Ovary (tissue), 9 donors: ENCODE results near the gene NRXN3. TPM values are rescaled to one million over a fixed set of nuclear protein-coding genes. Genes with fewer than 3 reads are reported as not detected.

Experiments
- DNase-seq, 5 donors: peaks; one replicate each; pipeline ENCODE4 v3.0.0-alpha.2; 2019 to 2020
- H3K27ac ChIP-seq, 2 donors: fragments of 200-600 bp; one replicate each; pipeline versions ENCODE4 v1.5.1 to v1.8.0; 2019 to 2022
- H3K27me3 ChIP-seq: fragments of 200-600 bp; one replicate; pipeline ENCODE4 v1.8.0; 2022
- H3K36me3 ChIP-seq: fragments of 200-600 bp; sonication (generic); one replicate; pipeline ENCODE4 v1.5.1; 2019
- H3K4me1 ChIP-seq: one replicate; pipeline ENCODE4 v1.8.1; 2013; ENCODE audit warnings: mild to moderate bottlenecking, moderate library complexity; ENCODE audit not compliant: insufficient read depth
- H3K4me3 ChIP-seq: fragments of 200-600 bp; sonication (generic); one replicate; pipeline ENCODE4 v1.5.1; 2017
- H3K9me3 ChIP-seq, 2 donors: fragments of 200-600 bp in 1 of 2; sonication (generic) in 1 of 2; one replicate each; pipeline versions ENCODE4 v1.5.1 to v1.8.1; 2013 to 2019; ENCODE audit warnings: mild to moderate bottlenecking in 1 of 2, moderate library complexity in 1 of 2
- EP300 ChIP-seq: sonication (generic); formaldehyde crosslinking; IDR thresholded peaks from one replicate; pipeline ENCODE4 v1.6.1; 2017; ENCODE audit warnings: antibody characterized with exemption
- POLR2A ChIP-seq: fragments of 450-650 bp; IDR thresholded peaks from one replicate; pipeline ENCODE4 v1.6.1; 2017; ENCODE audit warnings: antibody characterized with exemption, mild to moderate bottlenecking, moderate library complexity
- WGBS, 3 donors: extraction: QIAGEN DNeasy Blood & Tissue Kit in 1 of 3; methylation state at CpG; one replicate each; pipeline versions ENCODE4 v1.1.5 to v1.1.7; 2013 to 2017; 5-methylcytosine and 5-hydroxymethylcytosine counted together
- intact Hi-C, 4 donors: fragments of 100-400 bp; cut with DNase I; formaldehyde crosslinking; loops; one replicate each; pipeline versions ENCODE4 v1.11.0 to v1.15.1; 2022 to 2023
- polyA plus RNA-seq, 2 donors: library from polyadenylated mRNA; stranded (reverse); fragments of 200-250 nt in 1 of 2; fragments of 350-450 nt in 1 of 2; fragmentation: Illumina TruSeq in 1 of 2; extraction: RNeasy Lipid Tissue Mini Kit (QIAGEN cat#74804) in 1 of 2; gene quantifications; one replicate each; pipeline ENCODE4 v1.2.3, GENCODE V29; 2013 to 2014
- total RNA-seq, 7 donors: library from RNA; depleted of rRNA in 2 of 7; stranded (reverse); fragments of >200 nt in 2 of 7; fragmentation: NEBNext Ultra II Directional in 3 of 7; extraction: Animal tissue kit (Norgen Biotek cat#: 25700) in 3 of 7; gene quantifications; one replicate each; pipeline versions ENCODE4 v1.1.0 to v1.2.4, GENCODE V29; 2016 to 2023
- TF ChIP-seq, protein P1 (sequence below), 3 donors: fragments of 450-650 bp in 2 of 3; fragments of 200-600 bp in 1 of 3; IDR thresholded peaks; one replicate each; pipeline versions ENCODE4 v1.5.1 to v1.8.0; 2016 to 2022; ENCODE audit warnings: antibody characterized with exemption in 3 of 3, mild to moderate bottlenecking in 1 of 3
- donor health status: DM: no; HTN: no; CAD: no; lungs with moderate emphysema.
- donor health status: DM: no; HTN: no; CAD: no.
- donor health status: Bipolar disorder and iron deficiency.
- donor health status: DM: yes; HTN: yes; CAD: no.
- donor health status: DM: no; HTN: no; CAD: no.
- donor health status: DM: yes; HTN: yes; CAD: no.

The NRXN3 gene
- total and polyA plus RNA-seq, 9 donors, result 0.28 to 6.2 (median 0.82) TPM

- no peak overlapping the region for H3K4me3 ChIP-seq
- no peak overlapping the region for H3K27ac ChIP-seq
- H3K9me3 ChIP-seq, result no peaks in the 10 kb centered on the region
- TF ChIP-seq POLR2A, result no peak
- 66 to 87% (median 83%) methylated on average over 3 of the region's 3 CpGs for WGBS, 3 donors
- H3K36me3 ChIP-seq, result no peaks in the 10 kb centered on the region
- H3K4me1 ChIP-seq, result no peaks in the 10 kb centered on the region
- DNase-seq, result no peak
- intact Hi-C loops, result no loop called here
- H3K27me3 ChIP-seq, result no peaks in the 10 kb centered on the region
Observed at GRCh38 chr14:79144896-79145295, 974.7 kb downstream of the NRXN3 start.

DNA sequence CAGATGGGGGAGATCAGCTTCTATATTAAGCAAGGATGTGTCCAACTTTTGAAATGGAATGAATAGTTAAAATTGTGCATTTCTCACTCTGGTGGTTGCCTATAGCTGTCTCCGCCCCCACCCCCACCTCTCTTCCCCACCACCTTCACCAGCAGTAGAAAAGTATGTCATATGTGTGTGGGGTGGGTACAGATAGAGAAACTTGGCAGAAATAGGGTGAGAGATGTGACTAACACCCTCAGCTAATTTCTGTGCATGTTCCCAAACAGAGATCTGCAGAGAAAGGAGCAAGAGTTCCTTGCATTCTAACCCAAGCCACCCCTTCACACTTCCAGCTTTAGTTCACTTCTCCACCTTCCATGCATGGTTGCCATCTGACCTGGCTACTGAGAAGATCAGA is 980.1 kb downstream of the NRXN3 start:
- Histone ChIP-seq H3K9me3 (no peaks in the 10 kb centered on the region), H3K27ac (no peak overlapping the region), H3K27me3 (no peaks in the 10 kb centered on the region), H3K4me3 (no peak overlapping the region), H3K4me1 (no peaks in the 10 kb centered on the region), H3K36me3 (no peaks in the 10 kb centered on the region)
- TF ChIP-seq EP300, result no peak
- no peak for TF ChIP-seq POLR2A
- TF ChIP-seq, protein P1, sequence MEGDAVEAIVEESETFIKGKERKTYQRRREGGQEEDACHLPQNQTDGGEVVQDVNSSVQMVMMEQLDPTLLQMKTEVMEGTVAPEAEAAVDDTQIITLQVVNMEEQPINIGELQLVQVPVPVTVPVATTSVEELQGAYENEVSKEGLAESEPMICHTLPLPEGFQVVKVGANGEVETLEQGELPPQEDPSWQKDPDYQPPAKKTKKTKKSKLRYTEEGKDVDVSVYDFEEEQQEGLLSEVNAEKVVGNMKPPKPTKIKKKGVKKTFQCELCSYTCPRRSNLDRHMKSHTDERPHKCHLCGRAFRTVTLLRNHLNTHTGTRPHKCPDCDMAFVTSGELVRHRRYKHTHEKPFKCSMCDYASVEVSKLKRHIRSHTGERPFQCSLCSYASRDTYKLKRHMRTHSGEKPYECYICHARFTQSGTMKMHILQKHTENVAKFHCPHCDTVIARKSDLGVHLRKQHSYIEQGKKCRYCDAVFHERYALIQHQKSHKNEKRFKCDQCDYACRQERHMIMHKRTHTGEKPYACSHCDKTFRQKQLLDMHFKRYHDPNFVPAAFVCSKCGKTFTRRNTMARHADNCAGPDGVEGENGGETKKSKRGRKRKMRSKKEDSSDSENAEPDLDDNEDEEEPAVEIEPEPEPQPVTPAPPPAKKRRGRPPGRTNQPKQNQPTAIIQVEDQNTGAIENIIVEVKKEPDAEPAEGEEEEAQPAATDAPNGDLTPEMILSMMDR (IDR thresholded peaks at IDR 0.05), result no peak
- intact Hi-C loops, result no loop called here
- 63 to 82% (median 81%) methylated on average over 1 of the region's 1 CpG for WGBS, 3 donors
- DNase-seq, result no peak

GRCh38 chr14:79157369-79157768 is 987.2 kb downstream of the NRXN3 start:
- no peak overlapping the region for H3K27ac ChIP-seq
- H3K36me3 ChIP-seq, result no peaks in the 10 kb centered on the region
- H3K9me3 ChIP-seq, result no peaks in the 10 kb centered on the region
- intact Hi-C loops, result no loop called here
- H3K4me3 ChIP-seq, result no peak overlapping the region
- peaks cover 4% of the 10 kb centered on the region for H3K27me3 ChIP-seq
- TF ChIP-seq POLR2A (no peak), EP300 (no peak)
- TF ChIP-seq, protein P1 (IDR thresholded peaks at IDR 0.05), result no peak
- no peaks in the 10 kb centered on the region for H3K4me1 ChIP-seq
- DNase-seq, result no peak

- no peak for DNase-seq
- intact Hi-C loops, result no loop called here
- no peaks in the 10 kb centered on the region for H3K9me3 ChIP-seq
- no peaks in the 10 kb centered on the region for H3K4me1 ChIP-seq
- no peak for TF ChIP-seq POLR2A
- TF ChIP-seq EP300, result no peak
- H3K4me3 ChIP-seq, result no peak overlapping the region
- WGBS, 3 donors, result 23 to 27% (median 25%) methylated on average over 7 of the region's 7 CpGs
- H3K36me3 ChIP-seq, result no peaks in the 10 kb centered on the region
- H3K27me3 ChIP-seq, result no peaks in the 10 kb centered on the region
- no peak overlapping the region for H3K27ac ChIP-seq
Observed at GRCh38 chr14:79161571-79161970, 991.4 kb downstream of the NRXN3 start.

- Histone ChIP-seq H3K4me1 (no peaks in the 10 kb centered on the region), H3K9me3 (no peaks in the 10 kb centered on the region), H3K36me3 (no peaks in the 10 kb centered on the region), H3K27ac (no peak overlapping the region), H3K4me3 (no peak overlapping the region), H3K27me3 (no peaks in the 10 kb centered on the region)
- no peak for DNase-seq
- no peak for TF ChIP-seq POLR2A
- TF ChIP-seq, protein P1 (IDR thresholded peaks at IDR 0.05), result no peak
- no peak for TF ChIP-seq EP300
- intact Hi-C loops, result no loop called here
Observed at GRCh38 chr14:79162833-79163232, 992.7 kb downstream of the NRXN3 start.
